ENCODE measurements around the gene BTF3L4. TPM values are rescaled to one million over a fixed set of nuclear protein-coding genes. Genes with fewer than 3 reads are reported as not detected.
A peak's percentile ranks its signal among the peaks of the same experiment; 100 is the strongest.
"Not testable (repeated sequence)": the region's sequence is repeated elsewhere in the genome, so short reads cannot be mapped to it uniquely, and the experiment has no call there.

BTF3L4 gene
- 10 to 100 TPM; 40.2 to 43.2 TPM for total RNA-seq

- peak; percentile 95 for DNase-seq
- Mint-ChIP-seq H3K36me3 (peaks cover 27% of the 10 kb centered on the region), H3K27ac (peak within 1 kb of the TSS; percentile 98), H3K27me3 (no peaks in the 10 kb centered on the region), H3K4me1 (peaks cover 47% of the 10 kb centered on the region), H3K4me3 (peak within 1 kb of the TSS; percentile 96), H3K9me3 (no peaks in the 10 kb centered on the region)
Measured at GRCh38 chr1:52056163-52056936, at the start of gene BTF3L4. TSS of gene BTF3L4 (plus strand) at chr1:52056295. CDS start at chr1:52059848, 3,553 bp downstream.

GRCh38 chr1:52007215-52008002 is 48.7 kb upstream of the BTF3L4 start:
- Mint-ChIP-seq H3K4me1 (no peaks in the 10 kb centered on the region), H3K4me3 (no peak overlapping the region), H3K27me3 (peaks cover 27% of the 10 kb centered on the region), H3K36me3 (no peaks in the 10 kb centered on the region), H3K27ac (no peak overlapping the region), H3K9me3 (no peaks in the 10 kb centered on the region)
- no peak for DNase-seq

- Mint-ChIP-seq H3K4me3 (no peak overlapping the region), H3K27me3 (peaks cover 27% of the 10 kb centered on the region), H3K27ac (no peak overlapping the region), H3K9me3 (no peaks in the 10 kb centered on the region), H3K4me1 (no peaks in the 10 kb centered on the region), H3K36me3 (no peaks in the 10 kb centered on the region)
- DNase-seq, result no peak
Measured at GRCh38 chr1:52008071-52008809, 47.9 kb upstream of the BTF3L4 start.

GRCh38 chr1:52022133-52022532 is 34.0 kb upstream of the BTF3L4 start:
- H3K36me3 Mint-ChIP-seq, result peaks cover 16% of the 10 kb centered on the region
- no peaks in the 10 kb centered on the region for H3K4me1 Mint-ChIP-seq
- no peak overlapping the region for H3K27ac Mint-ChIP-seq
- H3K4me3 Mint-ChIP-seq, result no peak overlapping the region
- H3K27me3 Mint-ChIP-seq, result no peaks in the 10 kb centered on the region
- no peak for DNase-seq
- H3K9me3 Mint-ChIP-seq, result no peaks in the 10 kb centered on the region

GRCh38 chr1:52026278-52026677 is 29.8 kb upstream of the BTF3L4 start:
- Mint-ChIP-seq H3K36me3 (peaks cover 16% of the 10 kb centered on the region), H3K4me3 (no peak overlapping the region), H3K9me3 (no peaks in the 10 kb centered on the region), H3K4me1 (peaks cover 8% of the 10 kb centered on the region), H3K27me3 (no peaks in the 10 kb centered on the region), H3K27ac (no peak overlapping the region)
- no peak for DNase-seq

GRCh38 chr1:52028328-52028727 is 27.8 kb upstream of the BTF3L4 start:
- Mint-ChIP-seq H3K9me3 (no peaks in the 10 kb centered on the region), H3K4me3 (no peak overlapping the region), H3K4me1 (peaks cover 21% of the 10 kb centered on the region), H3K36me3 (peaks cover 33% of the 10 kb centered on the region), H3K27me3 (no peaks in the 10 kb centered on the region), H3K27ac (no peak overlapping the region)
- DNase-seq, result no peak

GRCh38 chr1:52028839-52029238 is 27.3 kb upstream of the BTF3L4 start:
- not testable (repeated sequence) for H3K27me3 Mint-ChIP-seq, H3K27ac Mint-ChIP-seq, H3K4me3 Mint-ChIP-seq, DNase-seq, H3K9me3 Mint-ChIP-seq
- Mint-ChIP-seq H3K4me1 (peaks cover 22% of the 10 kb centered on the region), H3K36me3 (peaks cover 35% of the 10 kb centered on the region)

- Mint-ChIP-seq H3K4me3 (peak overlapping the region; percentile 92), H3K27me3 (no peaks in the 10 kb centered on the region), H3K9me3 (no peaks in the 10 kb centered on the region), H3K36me3 (peaks cover 32% of the 10 kb centered on the region), H3K4me1 (peaks cover 26% of the 10 kb centered on the region), H3K27ac (peak overlapping the region; percentile 92)
- no peak for DNase-seq
Measured at GRCh38 chr1:52032124-52032784, 23.8 kb upstream of the BTF3L4 start.

GRCh38 chr1:52032785-52033131 is 23.3 kb upstream of the BTF3L4 start:
- Mint-ChIP-seq H3K27ac (peak overlapping the region; percentile 92), H3K27me3 (no peaks in the 10 kb centered on the region), H3K4me3 (peak overlapping the region; percentile 92), H3K4me1 (peaks cover 26% of the 10 kb centered on the region), H3K9me3 (no peaks in the 10 kb centered on the region), H3K36me3 (peaks cover 32% of the 10 kb centered on the region)
- peak; percentile 20 for DNase-seq

GRCh38 chr1:52033190-52034049 is 22.7 kb upstream of the BTF3L4 start, which contains the start of gene KTI12:
TSS of gene KTI12 (minus strand) at chr1:52033810. CDS start at chr1:52033761, 49 bp downstream.
- peak; percentile 88 for DNase-seq
- Mint-ChIP-seq H3K9me3 (no peaks in the 10 kb centered on the region), H3K27ac (peak within 1 kb of the TSS; percentile 92), H3K4me1 (peaks cover 26% of the 10 kb centered on the region), H3K36me3 (peaks cover 38% of the 10 kb centered on the region), H3K4me3 (peak within 1 kb of the TSS; percentile 92), H3K27me3 (no peaks in the 10 kb centered on the region)

- Mint-ChIP-seq H3K36me3 (peaks cover 40% of the 10 kb centered on the region), H3K4me3 (peak overlapping the region; percentile 92), H3K9me3 (no peaks in the 10 kb centered on the region), H3K4me1 (peaks cover 26% of the 10 kb centered on the region), H3K27ac (peak overlapping the region; percentile 92), H3K27me3 (no peaks in the 10 kb centered on the region)
- no peak for DNase-seq
Measured at GRCh38 chr1:52034050-52034384, 22.1 kb upstream of the BTF3L4 start.

- Mint-ChIP-seq H3K4me3 (no peak overlapping the region), H3K36me3 (peaks cover 21% of the 10 kb centered on the region), H3K9me3 (no peaks in the 10 kb centered on the region), H3K27ac (no peak overlapping the region), H3K4me1 (peaks cover 7% of the 10 kb centered on the region), H3K27me3 (no peaks in the 10 kb centered on the region)
- no peak for DNase-seq
Measured at GRCh38 chr1:52037402-52037814, 18.7 kb upstream of the BTF3L4 start.

- H3K4me1 Mint-ChIP-seq, result peaks cover 6% of the 10 kb centered on the region
- no peak overlapping the region for H3K27ac Mint-ChIP-seq
- H3K27me3 Mint-ChIP-seq, result no peaks in the 10 kb centered on the region
- peaks cover 16% of the 10 kb centered on the region for H3K36me3 Mint-ChIP-seq
- H3K4me3 Mint-ChIP-seq, result no peak overlapping the region
- no peak for DNase-seq
- no peaks in the 10 kb centered on the region for H3K9me3 Mint-ChIP-seq
Measured at GRCh38 chr1:52037909-52038308, 18.2 kb upstream of the BTF3L4 start.
